HepG2 (cell line): ENCODE measurements around the gene ATP5F1A. TPM values are rescaled to one million over a fixed set of nuclear protein-coding genes. Genes with fewer than 3 reads are reported as not detected.

Experiments used
- ELF1 ChIP-seq: sonication (generic); formaldehyde crosslinking; IDR thresholded peaks from 2 replicates; pipeline ENCODE4 v1.4.0; 2020; ENCODE audit warnings: missing genetic modification reagents
- KAT7 ChIP-seq: IDR thresholded peaks from 2 replicates; pipeline ENCODE4 v1.6.1; 2018; ENCODE audit warnings: borderline replicate concordance, missing compliant biosample characterization
- MTF2 ChIP-seq: sonication (generic); formaldehyde crosslinking; IDR thresholded peaks from 2 replicates; pipeline ENCODE4 v1.5.0; 2020; ENCODE audit warnings: missing genetic modification reagents, borderline replicate concordance
- MZF1 ChIP-seq: sonication (generic); formaldehyde crosslinking; IDR thresholded peaks from 2 replicates; pipeline ENCODE4 v1.8.1; 2023; ENCODE audit warnings: mild to moderate bottlenecking, missing genetic modification reagents, borderline replicate concordance
- TGIF2 ChIP-seq: IDR thresholded peaks from 2 replicates; pipeline ENCODE4 v1.6.1; 2016; ENCODE audit warnings: control low read depth, missing compliant biosample characterization
- ZBTB46 ChIP-seq: sonication (generic); formaldehyde crosslinking; IDR thresholded peaks from 2 replicates; pipeline ENCODE4 v1.4.0; 2020; ENCODE audit warnings: mild to moderate bottlenecking, missing genetic modification reagents, borderline replicate concordance
- ZFAT ChIP-seq: sonication (generic); formaldehyde crosslinking; conservative IDR thresholded peaks from 2 replicates; pipeline ENCODE4 v1.8.1; 2023; ENCODE audit warnings: missing genetic modification reagents, inconsistent platforms
- ZNF768 ChIP-seq: sonication (generic); formaldehyde crosslinking; IDR thresholded peaks from 2 replicates; pipeline ENCODE4 v1.4.0; 2020; ENCODE audit warnings: missing genetic modification reagents
- ZNF772 ChIP-seq: sonication (generic); formaldehyde crosslinking; IDR thresholded peaks from 2 replicates; pipeline ENCODE4 v1.5.0; 2020; ENCODE audit warnings: mild to moderate bottlenecking, missing genetic modification reagents
- ZNF777 ChIP-seq: sonication (generic); formaldehyde crosslinking; IDR thresholded peaks from 2 replicates; pipeline ENCODE4 v1.4.0; 2020; ENCODE audit warnings: missing genetic modification reagents
- polyA plus RNA-seq, 8 experiments: library from polyadenylated mRNA; depleted of rRNA in 3 of 8; stranded (reverse) in 7 of 8; unstranded in 1 of 8; fragments of >200 nt; fragmentation: Illumina TruSeq in 4 of 8; extraction: Trizol in 4 of 8; gene quantifications; 2 replicates each; pipeline versions ENCODE4 v1.2.1 to v1.2.3, GENCODE V29; 2011 to 2016; ENCODE audit warnings: low read depth in 4 of 8, missing spikeins in 1 of 8, mixed read lengths in 1 of 8; ENCODE audit not compliant: insufficient read depth in 1 of 8
- total RNA-seq, 5 experiments: library from RNA; depleted of rRNA; stranded (reverse); fragments of >200 nt; fragmentation: Illumina TruSeq; extraction: Trizol; gene quantifications; 2 replicates each; pipeline ENCODE4 v1.2.3, GENCODE V29; 2016; ENCODE audit warnings: low read depth in 1 of 5
- TF ChIP-seq, protein P1 (sequence below): sonication (generic); formaldehyde crosslinking; IDR thresholded peaks from 2 replicates; pipeline ENCODE4 v1.5.1; 2020; ENCODE audit warnings: mild to moderate bottlenecking, missing genetic modification reagents, moderate library complexity
- TF ChIP-seq, protein P2 (sequence below): fragments of 450-650 bp; IDR thresholded peaks from 2 replicates; pipeline ENCODE4 v1.6.1; 2017; ENCODE audit warnings: mild to moderate bottlenecking

ATP5F1A gene
- total and polyA plus RNA-seq, 2 of the 13 experiments (the other 11 are each of a cell fraction or from before 2014, with no cell fraction given) = 459 to 922 TPM

GRCh38 chr18:46104128-46104911, 6.2 kb upstream of the ATP5F1A start, which contains the start of gene HAUS1 (continued):
- no peak for TF ChIP-seq ZBTB46
- TF ChIP-seq ZNF768 (CRISPR knock-in tag) = peak; percentile 23; the same call in 1 of the 2 replicates
- no peak for TF ChIP-seq MZF1 (CRISPR knock-in tag)
- peak; percentile 66 for TF ChIP-seq ELF1 (CRISPR knock-in tag)
- TF ChIP-seq, protein P1, sequence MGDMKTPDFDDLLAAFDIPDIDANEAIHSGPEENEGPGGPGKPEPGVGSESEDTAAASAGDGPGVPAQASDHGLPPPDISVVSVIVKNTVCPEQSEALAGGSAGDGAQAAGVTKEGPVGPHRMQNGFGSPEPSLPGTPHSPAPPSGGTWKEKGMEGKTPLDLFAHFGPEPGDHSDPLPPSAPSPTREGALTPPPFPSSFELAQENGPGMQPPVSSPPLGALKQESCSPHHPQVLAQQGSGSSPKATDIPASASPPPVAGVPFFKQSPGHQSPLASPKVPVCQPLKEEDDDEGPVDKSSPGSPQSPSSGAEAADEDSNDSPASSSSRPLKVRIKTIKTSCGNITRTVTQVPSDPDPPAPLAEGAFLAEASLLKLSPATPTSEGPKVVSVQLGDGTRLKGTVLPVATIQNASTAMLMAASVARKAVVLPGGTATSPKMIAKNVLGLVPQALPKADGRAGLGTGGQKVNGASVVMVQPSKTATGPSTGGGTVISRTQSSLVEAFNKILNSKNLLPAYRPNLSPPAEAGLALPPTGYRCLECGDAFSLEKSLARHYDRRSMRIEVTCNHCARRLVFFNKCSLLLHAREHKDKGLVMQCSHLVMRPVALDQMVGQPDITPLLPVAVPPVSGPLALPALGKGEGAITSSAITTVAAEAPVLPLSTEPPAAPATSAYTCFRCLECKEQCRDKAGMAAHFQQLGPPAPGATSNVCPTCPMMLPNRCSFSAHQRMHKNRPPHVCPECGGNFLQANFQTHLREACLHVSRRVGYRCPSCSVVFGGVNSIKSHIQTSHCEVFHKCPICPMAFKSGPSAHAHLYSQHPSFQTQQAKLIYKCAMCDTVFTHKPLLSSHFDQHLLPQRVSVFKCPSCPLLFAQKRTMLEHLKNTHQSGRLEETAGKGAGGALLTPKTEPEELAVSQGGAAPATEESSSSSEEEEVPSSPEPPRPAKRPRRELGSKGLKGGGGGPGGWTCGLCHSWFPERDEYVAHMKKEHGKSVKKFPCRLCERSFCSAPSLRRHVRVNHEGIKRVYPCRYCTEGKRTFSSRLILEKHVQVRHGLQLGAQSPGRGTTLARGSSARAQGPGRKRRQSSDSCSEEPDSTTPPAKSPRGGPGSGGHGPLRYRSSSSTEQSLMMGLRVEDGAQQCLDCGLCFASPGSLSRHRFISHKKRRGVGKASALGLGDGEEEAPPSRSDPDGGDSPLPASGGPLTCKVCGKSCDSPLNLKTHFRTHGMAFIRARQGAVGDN (CRISPR knock-in tag) = peak; percentile 87
- no peak for TF ChIP-seq TGIF2 (CRISPR knock-in tag)
- peak; percentile 67 for TF ChIP-seq ZNF777 (CRISPR knock-in tag)
- TF ChIP-seq KAT7 (CRISPR knock-in tag) = peak; percentile 72; the same call in 1 of the 2 replicates
- TF ChIP-seq ZFAT (CRISPR knock-in tag) = no peak
- peak; percentile 50; the same call in 1 of the 2 replicates for TF ChIP-seq ZNF772 (CRISPR knock-in tag)
- 0 out of 2 replicates have a peak, but pooled peaks have one; percentile 48 for TF ChIP-seq MTF2
- TF ChIP-seq, protein P2, sequence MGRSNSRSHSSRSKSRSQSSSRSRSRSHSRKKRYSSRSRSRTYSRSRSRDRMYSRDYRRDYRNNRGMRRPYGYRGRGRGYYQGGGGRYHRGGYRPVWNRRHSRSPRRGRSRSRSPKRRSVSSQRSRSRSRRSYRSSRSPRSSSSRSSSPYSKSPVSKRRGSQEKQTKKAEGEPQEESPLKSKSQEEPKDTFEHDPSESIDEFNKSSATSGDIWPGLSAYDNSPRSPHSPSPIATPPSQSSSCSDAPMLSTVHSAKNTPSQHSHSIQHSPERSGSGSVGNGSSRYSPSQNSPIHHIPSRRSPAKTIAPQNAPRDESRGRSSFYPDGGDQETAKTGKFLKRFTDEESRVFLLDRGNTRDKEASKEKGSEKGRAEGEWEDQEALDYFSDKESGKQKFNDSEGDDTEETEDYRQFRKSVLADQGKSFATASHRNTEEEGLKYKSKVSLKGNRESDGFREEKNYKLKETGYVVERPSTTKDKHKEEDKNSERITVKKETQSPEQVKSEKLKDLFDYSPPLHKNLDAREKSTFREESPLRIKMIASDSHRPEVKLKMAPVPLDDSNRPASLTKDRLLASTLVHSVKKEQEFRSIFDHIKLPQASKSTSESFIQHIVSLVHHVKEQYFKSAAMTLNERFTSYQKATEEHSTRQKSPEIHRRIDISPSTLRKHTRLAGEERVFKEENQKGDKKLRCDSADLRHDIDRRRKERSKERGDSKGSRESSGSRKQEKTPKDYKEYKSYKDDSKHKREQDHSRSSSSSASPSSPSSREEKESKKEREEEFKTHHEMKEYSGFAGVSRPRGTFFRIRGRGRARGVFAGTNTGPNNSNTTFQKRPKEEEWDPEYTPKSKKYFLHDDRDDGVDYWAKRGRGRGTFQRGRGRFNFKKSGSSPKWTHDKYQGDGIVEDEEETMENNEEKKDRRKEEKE = no peak
